Endothelial cell (in vitro differentiated cells): ENCODE data around the gene KCND2. TPM values are rescaled to one million over a fixed set of nuclear protein-coding genes. Genes with fewer than 3 reads are reported as not detected.

ENCODE experiments used
- DNase-seq: peaks from one replicate; pipeline ENCODE4 v3.0.0; 2021; ENCODE audit warnings: low spot score
- H3K27ac Mint-ChIP-seq: one replicate; pipeline ENCODE4 v1.8.0; 2021; ENCODE audit warnings: mixed read lengths, inconsistent platforms; ENCODE audit not compliant: unreplicated experiment
- H3K27me3 Mint-ChIP-seq: one replicate; pipeline ENCODE4 v1.8.0; 2021; ENCODE audit warnings: mild to moderate bottlenecking, moderate library complexity, mixed read lengths, inconsistent platforms; ENCODE audit not compliant: unreplicated experiment
- H3K36me3 Mint-ChIP-seq: one replicate; pipeline ENCODE4 v1.8.0; 2021; ENCODE audit warnings: mild to moderate bottlenecking, low read depth, mixed read lengths, inconsistent platforms; ENCODE audit not compliant: unreplicated experiment
- H3K4me1 Mint-ChIP-seq: one replicate; pipeline ENCODE4 v1.8.0; 2021; ENCODE audit warnings: mild to moderate bottlenecking, mixed read lengths, inconsistent platforms; ENCODE audit not compliant: unreplicated experiment
- H3K4me3 Mint-ChIP-seq: one replicate; pipeline ENCODE4 v1.8.0; 2021; ENCODE audit warnings: mild to moderate bottlenecking, mixed read lengths, inconsistent platforms; ENCODE audit not compliant: unreplicated experiment
- H3K9me3 Mint-ChIP-seq: one replicate; pipeline ENCODE4 v1.8.0; 2021; ENCODE audit warnings: mixed read lengths, inconsistent platforms; ENCODE audit not compliant: unreplicated experiment
- CTCF ChIP-seq: fragments of 200-600 bp; sonication (generic); IDR thresholded peaks from one replicate; pipeline ENCODE4 v1.5.0; 2021; ENCODE audit warnings: antibody characterized with exemption; ENCODE audit not compliant: unreplicated experiment
- total RNA-seq: library from RNA; stranded (reverse); fragmentation: NEBNext Ultra II Directional; extraction: Animal tissue kit (Norgen Biotek cat#: 25700); gene quantifications from one replicate; pipeline ENCODE4 v1.2.1, GENCODE V29; 2021; ENCODE audit not compliant: unreplicated experiment

KCND2 gene
- total RNA-seq, 1 donor from 2014 or later = 0.28 TPM

GRCh38 chr7:120431016-120431415, 158.0 kb downstream of the KCND2 start:
- no peaks in the 10 kb centered on the region for H3K36me3 Mint-ChIP-seq
- no peaks in the 10 kb centered on the region for H3K9me3 Mint-ChIP-seq
- H3K4me3 Mint-ChIP-seq = no peak overlapping the region
- H3K27me3 Mint-ChIP-seq = peaks cover 1% of the 10 kb centered on the region
- DNase-seq = no peak
- no peak for TF ChIP-seq CTCF
- H3K27ac Mint-ChIP-seq = no peak overlapping the region
- H3K4me1 Mint-ChIP-seq = no peaks in the 10 kb centered on the region

GRCh38 chr7:120436487-120437060, 163.6 kb downstream of the KCND2 start:
- DNase-seq = no peak
- no peak for TF ChIP-seq CTCF
- H3K36me3 Mint-ChIP-seq = no peaks in the 10 kb centered on the region
- no peaks in the 10 kb centered on the region for H3K4me1 Mint-ChIP-seq
- H3K9me3 Mint-ChIP-seq = no peaks in the 10 kb centered on the region
- H3K27ac Mint-ChIP-seq = no peak overlapping the region
- no peak overlapping the region for H3K4me3 Mint-ChIP-seq
- no peaks in the 10 kb centered on the region for H3K27me3 Mint-ChIP-seq

GRCh38 chr7:120441850-120442249, 168.9 kb downstream of the KCND2 start:
- Mint-ChIP-seq H3K27ac (no peak overlapping the region), H3K27me3 (no peaks in the 10 kb centered on the region), H3K4me1 (no peaks in the 10 kb centered on the region), H3K36me3 (no peaks in the 10 kb centered on the region), H3K4me3 (no peak overlapping the region), H3K9me3 (no peaks in the 10 kb centered on the region)
- DNase-seq = no peak
- TF ChIP-seq CTCF = no peak

GRCh38 chr7:120442838-120443237, 169.9 kb downstream of the KCND2 start:
- H3K36me3 Mint-ChIP-seq = no peaks in the 10 kb centered on the region
- no peak for TF ChIP-seq CTCF
- H3K27me3 Mint-ChIP-seq = no peaks in the 10 kb centered on the region
- no peak overlapping the region for H3K4me3 Mint-ChIP-seq
- no peak for DNase-seq
- no peaks in the 10 kb centered on the region for H3K9me3 Mint-ChIP-seq
- H3K4me1 Mint-ChIP-seq = no peaks in the 10 kb centered on the region
- no peak overlapping the region for H3K27ac Mint-ChIP-seq

GRCh38 chr7:120444650-120445049, 171.7 kb downstream of the KCND2 start:
- no peaks in the 10 kb centered on the region for H3K27me3 Mint-ChIP-seq
- no peak for TF ChIP-seq CTCF
- DNase-seq = no peak
- H3K36me3 Mint-ChIP-seq = no peaks in the 10 kb centered on the region
- H3K27ac Mint-ChIP-seq = no peak overlapping the region
- H3K9me3 Mint-ChIP-seq = no peaks in the 10 kb centered on the region
- no peak overlapping the region for H3K4me3 Mint-ChIP-seq
- H3K4me1 Mint-ChIP-seq = no peaks in the 10 kb centered on the region
